ENCODE measurements around the gene GNG7. TPM values are rescaled to one million over a fixed set of nuclear protein-coding genes. Genes with fewer than 3 reads are reported as not detected.

The GNG7 gene
- total and polyA plus RNA-seq, 10 of the 15 experiments (the other 5 are each of a cell fraction or from before 2014, with no cell fraction given): 1.9 to 13.6 (median 6.5) TPM

DNA sequence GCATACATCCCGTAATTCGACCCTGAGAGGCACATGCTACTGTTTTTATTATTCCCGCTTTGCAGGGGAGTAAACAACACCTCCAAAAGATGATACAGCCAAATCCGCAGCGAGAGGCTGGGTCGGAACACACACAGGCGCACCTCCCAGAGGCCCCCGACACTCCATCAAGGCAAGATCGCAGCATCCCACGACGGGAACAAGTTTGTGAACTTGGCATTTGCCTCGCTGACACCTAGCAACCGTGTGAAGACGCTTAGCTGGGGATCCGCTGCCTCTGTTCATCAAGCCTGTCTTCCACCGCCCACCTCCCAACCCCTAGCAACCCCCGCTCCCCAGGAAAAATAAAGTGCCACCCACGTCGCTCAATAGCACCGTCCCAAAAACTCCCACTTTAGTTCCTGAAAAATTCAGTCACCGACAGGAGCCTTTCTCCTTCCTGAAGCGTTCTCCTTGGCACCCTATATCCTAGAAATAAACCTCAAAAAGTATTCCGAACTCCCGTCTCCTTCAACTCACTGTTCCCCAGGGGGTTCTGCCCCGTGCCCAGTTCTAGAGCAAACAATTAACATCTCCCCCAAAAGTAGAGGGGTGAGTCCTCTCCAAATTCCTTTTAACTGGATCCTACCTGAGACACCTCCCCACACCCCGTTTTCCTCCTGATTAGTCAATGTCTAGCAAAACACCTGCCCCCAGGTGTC is 1.7 kb downstream of the GNG7 start:
- peak overlapping the region; percentile 59 for H3K9ac ChIP-seq (ENCODE audit: control insufficient read depth, insufficient read depth, low read length)

More for the DNA sequence above, 1.7 kb downstream of the GNG7 start:
- ATAC-seq: no peak
- ChIA-PET POLR2A (interaction anchor here (1.6 to 2.4 kb wide), 2 partner anchors 10 to 19 kb away, joined by 5 to 14 read pairs; no protein-coding TSS in a partner anchor), RAD21 (ENCODE audit: unreplicated experiment) (interaction anchor here (1.0 kb wide), 2 partner anchors 10 to 52 kb away, joined by 5 to 6 read pairs; no protein-coding TSS in a partner anchor), SMC1A (ENCODE audit: uncharacterized antibody, unreplicated experiment) (interaction anchor here (0.5 to 4.1 kb wide), 6 partner anchors 10 to 195 kb away, joined by 3 to 24 read pairs (median 6); no protein-coding TSS in a partner anchor), CTCF (interaction anchor here (1.5 kb wide), 2 partner anchors 49 to 52 kb away, joined by 6 to 7 read pairs; no protein-coding TSS in a partner anchor)
- Histone ChIP-seq H2AFZ (ENCODE audit: control insufficient read depth, low read depth, low read length) (no peak overlapping the region), H3K4me1 (ENCODE audit: control insufficient read depth, insufficient read depth, low read length) (peaks cover 40% of the 10 kb centered on the region), H3K27me3 (replicated peaks in 1 of 2; ENCODE audit: control insufficient read depth in 2 of 2, insufficient read depth in 2 of 2, low read length in 1 of 2) (no peaks in the 10 kb centered on the region), H3K4me2 (ENCODE audit: control insufficient read depth, insufficient read depth) (peak overlapping the region; percentile 81), H3K9me3 (replicated peaks; ENCODE audit: control insufficient read depth, insufficient read depth, low read length) (no peaks in the 10 kb centered on the region), H3K79me2 (ENCODE audit: control insufficient read depth, insufficient read depth, low read length) (peaks cover 43% of the 10 kb centered on the region), H3K36me3 (ENCODE audit: control insufficient read depth in 2 of 2, insufficient read depth in 2 of 2, low read length in 1 of 2) (no peaks in the 10 kb centered on the region), H3K27ac (ENCODE audit: control insufficient read depth, insufficient read depth) (peak overlapping the region; percentile 53; the same call in 1 of the 2 replicates), H3K4me3 (peak overlapping the region; percentile 88), H4K20me1 (ENCODE audit: control insufficient read depth, insufficient read depth) (no peaks in the 10 kb centered on the region)
- WGBS (ENCODE audit: insufficient coverage, insufficient replicate concordance, low lambda C conversion rate, missing lambda C conversion rate): 64% methylated on average over 26 of the region's 26 CpGs
- intact Hi-C loops (cut with micrococcal nuclease; ENCODE audit: unreplicated experiment) (loop anchor here (5.0 kb wide), 1 partner anchor 46 kb away; no protein-coding TSS in a partner anchor), in situ Hi-C loops (cut with MboI) (no loop called here)
- TF ChIP-seq TCF3 (IDR thresholded peaks at IDR 0.05; ENCODE audit: borderline replicate concordance, insufficient read depth, low read depth, low read length) (no peak), HDGF (IDR thresholded peaks at IDR 0.05) (no peak), TCF12 (IDR thresholded peaks at IDR 0.05; ENCODE audit: low read depth, low read length) (no peak), CHD1 (IDR thresholded peaks at IDR 0.05; ENCODE audit: low read depth, low read length) (no peak), SMAD5 (IDR thresholded peaks at IDR 0.05; ENCODE audit: low read depth) (no peak)
- TF ChIP-seq, protein P1, sequence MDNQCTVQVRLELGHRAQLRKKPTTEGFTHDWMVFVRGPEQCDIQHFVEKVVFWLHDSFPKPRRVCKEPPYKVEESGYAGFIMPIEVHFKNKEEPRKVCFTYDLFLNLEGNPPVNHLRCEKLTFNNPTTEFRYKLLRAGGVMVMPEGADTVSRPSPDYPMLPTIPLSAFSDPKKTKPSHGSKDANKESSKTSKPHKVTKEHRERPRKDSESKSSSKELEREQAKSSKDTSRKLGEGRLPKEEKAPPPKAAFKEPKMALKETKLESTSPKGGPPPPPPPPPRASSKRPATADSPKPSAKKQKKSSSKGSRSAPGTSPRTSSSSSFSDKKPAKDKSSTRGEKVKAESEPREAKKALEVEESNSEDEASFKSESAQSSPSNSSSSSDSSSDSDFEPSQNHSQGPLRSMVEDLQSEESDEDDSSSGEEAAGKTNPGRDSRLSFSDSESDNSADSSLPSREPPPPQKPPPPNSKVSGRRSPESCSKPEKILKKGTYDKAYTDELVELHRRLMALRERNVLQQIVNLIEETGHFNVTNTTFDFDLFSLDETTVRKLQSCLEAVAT (IDR thresholded peaks at IDR 0.05): peak; percentile 74; the same call in 1 of the 2 replicates
- TF ChIP-seq, protein P2, sequence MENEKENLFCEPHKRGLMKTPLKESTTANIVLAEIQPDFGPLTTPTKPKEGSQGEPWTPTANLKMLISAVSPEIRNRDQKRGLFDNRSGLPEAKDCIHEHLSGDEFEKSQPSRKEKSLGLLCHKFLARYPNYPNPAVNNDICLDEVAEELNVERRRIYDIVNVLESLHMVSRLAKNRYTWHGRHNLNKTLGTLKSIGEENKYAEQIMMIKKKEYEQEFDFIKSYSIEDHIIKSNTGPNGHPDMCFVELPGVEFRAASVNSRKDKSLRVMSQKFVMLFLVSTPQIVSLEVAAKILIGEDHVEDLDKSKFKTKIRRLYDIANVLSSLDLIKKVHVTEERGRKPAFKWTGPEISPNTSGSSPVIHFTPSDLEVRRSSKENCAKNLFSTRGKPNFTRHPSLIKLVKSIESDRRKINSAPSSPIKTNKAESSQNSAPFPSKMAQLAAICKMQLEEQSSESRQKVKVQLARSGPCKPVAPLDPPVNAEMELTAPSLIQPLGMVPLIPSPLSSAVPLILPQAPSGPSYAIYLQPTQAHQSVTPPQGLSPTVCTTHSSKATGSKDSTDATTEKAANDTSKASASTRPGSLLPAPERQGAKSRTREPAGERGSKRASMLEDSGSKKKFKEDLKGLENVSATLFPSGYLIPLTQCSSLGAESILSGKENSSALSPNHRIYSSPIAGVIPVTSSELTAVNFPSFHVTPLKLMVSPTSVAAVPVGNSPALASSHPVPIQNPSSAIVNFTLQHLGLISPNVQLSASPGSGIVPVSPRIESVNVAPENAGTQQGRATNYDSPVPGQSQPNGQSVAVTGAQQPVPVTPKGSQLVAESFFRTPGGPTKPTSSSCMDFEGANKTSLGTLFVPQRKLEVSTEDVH (IDR thresholded peaks at IDR 0.05; ENCODE audit: low read depth, partially characterized antibody): no peak
- FAIRE-seq: no peak
- BruUV-seq (replicated peaks): TSS peak; percentile 68
- no peak for DNase-seq (ENCODE audit: low read depth, low spot score)

All from GM12878 (cell line).